Neural progenitor cell (in vitro differentiated cells): ENCODE data around the gene CHD2.

Experiments
- EZH2 ChIP-seq: fragments of 200-600 bp; sonication (generic); IDR thresholded peaks from 2 replicates; pipeline ENCODE4 v1.6.1; 2017; ENCODE audit warnings: antibody characterized with exemption, mild to moderate bottlenecking, moderate library complexity
- EZH2phosphoT487 ChIP-seq: fragments of 200-600 bp; sonication (generic); IDR thresholded peaks from 2 replicates; pipeline ENCODE4 v1.6.1; 2017; ENCODE audit warnings: antibody characterized with exemption
- TF ChIP-seq, protein P1 (sequence below): fragments of 200-600 bp; sonication (generic); IDR thresholded peaks from 2 replicates; pipeline ENCODE4 v1.5.1; 2017; ENCODE audit warnings: antibody characterized with exemption, mild to moderate bottlenecking

DNA sequence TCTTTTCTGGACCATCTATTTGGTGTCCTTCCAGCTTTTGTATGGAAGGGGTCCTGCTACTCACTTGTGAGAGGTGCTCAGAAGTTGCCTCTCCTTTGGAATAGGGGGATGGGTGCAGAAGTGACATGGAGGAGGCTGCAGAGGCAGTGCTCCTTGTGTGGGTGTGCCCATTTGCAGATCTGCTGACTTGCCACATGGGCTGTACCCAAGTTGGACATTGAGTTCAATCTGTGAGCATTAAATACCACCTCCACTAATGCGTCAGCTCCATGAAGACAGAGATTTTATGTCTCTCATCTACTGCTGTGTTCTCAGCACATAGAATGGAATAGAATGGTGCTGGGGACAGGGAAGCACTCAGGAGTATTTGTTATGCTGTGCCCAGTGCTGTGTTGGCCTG is 112.7 kb downstream of the CHD2 start:
- TF ChIP-seq, protein P1, sequence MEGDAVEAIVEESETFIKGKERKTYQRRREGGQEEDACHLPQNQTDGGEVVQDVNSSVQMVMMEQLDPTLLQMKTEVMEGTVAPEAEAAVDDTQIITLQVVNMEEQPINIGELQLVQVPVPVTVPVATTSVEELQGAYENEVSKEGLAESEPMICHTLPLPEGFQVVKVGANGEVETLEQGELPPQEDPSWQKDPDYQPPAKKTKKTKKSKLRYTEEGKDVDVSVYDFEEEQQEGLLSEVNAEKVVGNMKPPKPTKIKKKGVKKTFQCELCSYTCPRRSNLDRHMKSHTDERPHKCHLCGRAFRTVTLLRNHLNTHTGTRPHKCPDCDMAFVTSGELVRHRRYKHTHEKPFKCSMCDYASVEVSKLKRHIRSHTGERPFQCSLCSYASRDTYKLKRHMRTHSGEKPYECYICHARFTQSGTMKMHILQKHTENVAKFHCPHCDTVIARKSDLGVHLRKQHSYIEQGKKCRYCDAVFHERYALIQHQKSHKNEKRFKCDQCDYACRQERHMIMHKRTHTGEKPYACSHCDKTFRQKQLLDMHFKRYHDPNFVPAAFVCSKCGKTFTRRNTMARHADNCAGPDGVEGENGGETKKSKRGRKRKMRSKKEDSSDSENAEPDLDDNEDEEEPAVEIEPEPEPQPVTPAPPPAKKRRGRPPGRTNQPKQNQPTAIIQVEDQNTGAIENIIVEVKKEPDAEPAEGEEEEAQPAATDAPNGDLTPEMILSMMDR, result no peak
- TF ChIP-seq EZH2, result no peak
- TF ChIP-seq EZH2phosphoT487, result no peak
